GM18498 (cell line): ENCODE measurements around the gene COL6A5.
"Not testable (repeated sequence)": the region's sequence is repeated elsewhere in the genome, so short reads cannot be mapped to it uniquely, and the experiment has no call there.

Experiments
- ATAC-seq: cut with Tn5 transposase; IDR thresholded peaks from one replicate; pipeline ENCODE4 v1.9.1; 2021; ENCODE audit warnings: mild to moderate bottlenecking, moderate library complexity; ENCODE audit not compliant: unreplicated experiment

Gene COL6A5

GRCh38 chr3:130386604-130387263 is 41.3 kb downstream of the COL6A5 start:
- no peak for ATAC-seq

- no peak for ATAC-seq
Observed at GRCh38 chr3:130389743-130390478, 44.4 kb downstream of the COL6A5 start.

GRCh38 chr3:130392266-130392665 is 46.8 kb downstream of the COL6A5 start:
- no peak for ATAC-seq

GRCh38 chr3:130393594-130393993 is 48.1 kb downstream of the COL6A5 start:
- ATAC-seq, result no peak

- ATAC-seq, result no peak
Observed at GRCh38 chr3:130395331-130395730, 49.9 kb downstream of the COL6A5 start.

- no peak for ATAC-seq
Observed at GRCh38 chr3:130395916-130396315, 50.4 kb downstream of the COL6A5 start.

GRCh38 chr3:130404401-130404800 is 58.9 kb downstream of the COL6A5 start:
- ATAC-seq, result no peak

GRCh38 chr3:130405956-130406355 is 60.5 kb downstream of the COL6A5 start:
- no peak for ATAC-seq

GRCh38 chr3:130408253-130408652 is 62.8 kb downstream of the COL6A5 start:
- ATAC-seq, result not testable (repeated sequence)

GRCh38 chr3:130411320-130411719 is 65.8 kb downstream of the COL6A5 start:
- ATAC-seq, result no peak

GRCh38 chr3:130412991-130413560 is 67.6 kb downstream of the COL6A5 start:
- no peak for ATAC-seq

- ATAC-seq, result no peak
Observed at GRCh38 chr3:130414457-130414856, 69.0 kb downstream of the COL6A5 start.

- no peak for ATAC-seq
Observed at GRCh38 chr3:130420466-130420865, 75.0 kb downstream of the COL6A5 start.

GRCh38 chr3:130423064-130423463 is 77.6 kb downstream of the COL6A5 start:
- ATAC-seq, result no peak

GRCh38 chr3:130424837-130425236 is 79.4 kb downstream of the COL6A5 start:
- no peak for ATAC-seq

GRCh38 chr3:130425484-130425883 is 80.0 kb downstream of the COL6A5 start:
- ATAC-seq, result no peak

GRCh38 chr3:130426206-130426605 is 80.7 kb downstream of the COL6A5 start:
- ATAC-seq, result no peak

- no peak for ATAC-seq
Observed at GRCh38 chr3:130428871-130429712, 83.6 kb downstream of the COL6A5 start.

- no peak for ATAC-seq
Observed at GRCh38 chr3:130429713-130430023, 84.2 kb downstream of the COL6A5 start.

GRCh38 chr3:130430266-130430665 is 84.8 kb downstream of the COL6A5 start:
- ATAC-seq, result no peak

- not testable (repeated sequence) for ATAC-seq
Observed at GRCh38 chr3:130432086-130432485, 86.6 kb downstream of the COL6A5 start.
